Choroid plexus epithelial cell (primary cell): Measurements from ENCODE around the gene CCDC144A.
"Not testable (repeated sequence)": the region's sequence is repeated elsewhere in the genome, so short reads cannot be mapped to it uniquely, and the experiment has no call there.

ENCODE experiments used
- DNase-seq: peaks from one replicate; pipeline ENCODE4 v3.0.0-alpha.2; 2010; ENCODE audit warnings: low read depth
- H3K4me3 ChIP-seq: 2 replicates; pipeline ENCODE4 v1.5.1; 2011; ENCODE audit warnings: low read depth, mild to moderate bottlenecking, control low read depth, low read length, moderate library complexity
- TF ChIP-seq, protein P1 (sequence below): conservative IDR thresholded peaks from 2 replicates; pipeline ENCODE4 v1.5.1; 2011; ENCODE audit warnings: low read depth, mild to moderate bottlenecking, control low read depth, inconsistent platforms, low read length, moderate library complexity

The CCDC144A gene

DNA sequence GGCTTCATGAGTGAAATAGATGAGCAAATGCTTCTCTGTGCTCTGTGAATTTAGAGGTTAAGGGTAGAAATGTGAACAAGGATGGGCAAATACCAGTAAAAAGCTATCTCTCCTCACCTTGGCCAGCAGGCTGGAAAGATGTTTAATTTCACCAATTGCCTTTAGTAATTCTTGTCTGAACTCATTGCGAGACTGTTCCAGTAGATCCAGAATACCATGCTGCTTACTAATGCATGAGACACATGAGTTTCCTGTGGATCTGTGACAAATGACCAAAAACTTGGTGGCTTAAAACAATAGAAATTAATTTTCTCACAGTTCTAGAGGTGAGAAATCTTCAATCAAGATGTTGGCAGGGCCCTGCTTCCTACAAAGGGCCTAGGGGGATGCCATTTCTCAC lies 27.1 kb upstream of the CCDC144A start:
- no peak for DNase-seq
- TF ChIP-seq, protein P1, sequence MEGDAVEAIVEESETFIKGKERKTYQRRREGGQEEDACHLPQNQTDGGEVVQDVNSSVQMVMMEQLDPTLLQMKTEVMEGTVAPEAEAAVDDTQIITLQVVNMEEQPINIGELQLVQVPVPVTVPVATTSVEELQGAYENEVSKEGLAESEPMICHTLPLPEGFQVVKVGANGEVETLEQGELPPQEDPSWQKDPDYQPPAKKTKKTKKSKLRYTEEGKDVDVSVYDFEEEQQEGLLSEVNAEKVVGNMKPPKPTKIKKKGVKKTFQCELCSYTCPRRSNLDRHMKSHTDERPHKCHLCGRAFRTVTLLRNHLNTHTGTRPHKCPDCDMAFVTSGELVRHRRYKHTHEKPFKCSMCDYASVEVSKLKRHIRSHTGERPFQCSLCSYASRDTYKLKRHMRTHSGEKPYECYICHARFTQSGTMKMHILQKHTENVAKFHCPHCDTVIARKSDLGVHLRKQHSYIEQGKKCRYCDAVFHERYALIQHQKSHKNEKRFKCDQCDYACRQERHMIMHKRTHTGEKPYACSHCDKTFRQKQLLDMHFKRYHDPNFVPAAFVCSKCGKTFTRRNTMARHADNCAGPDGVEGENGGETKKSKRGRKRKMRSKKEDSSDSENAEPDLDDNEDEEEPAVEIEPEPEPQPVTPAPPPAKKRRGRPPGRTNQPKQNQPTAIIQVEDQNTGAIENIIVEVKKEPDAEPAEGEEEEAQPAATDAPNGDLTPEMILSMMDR, result no peak
- no peak overlapping the region for H3K4me3 ChIP-seq

DNA sequence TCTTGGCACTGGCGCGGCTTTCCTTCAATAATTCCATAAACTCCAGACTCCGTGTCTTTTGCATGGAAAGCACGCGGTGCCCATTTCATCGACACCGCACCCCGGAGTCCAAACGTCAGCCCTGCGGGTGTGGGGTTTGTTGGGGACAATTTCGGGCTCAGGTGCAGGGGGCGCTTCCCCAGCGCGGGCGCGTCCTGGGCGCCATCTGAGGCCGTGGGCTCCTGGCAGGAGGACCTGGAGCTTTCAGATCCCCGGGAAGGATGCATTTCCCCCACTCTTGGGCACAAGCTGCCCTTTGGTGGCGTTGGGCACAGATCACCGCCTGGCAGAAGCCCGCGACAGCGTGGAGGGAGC lies 23.5 kb upstream of the CCDC144A start:
- DNase-seq, result not testable (repeated sequence)
- H3K4me3 ChIP-seq, result peak overlapping the region; percentile 52

DNA sequence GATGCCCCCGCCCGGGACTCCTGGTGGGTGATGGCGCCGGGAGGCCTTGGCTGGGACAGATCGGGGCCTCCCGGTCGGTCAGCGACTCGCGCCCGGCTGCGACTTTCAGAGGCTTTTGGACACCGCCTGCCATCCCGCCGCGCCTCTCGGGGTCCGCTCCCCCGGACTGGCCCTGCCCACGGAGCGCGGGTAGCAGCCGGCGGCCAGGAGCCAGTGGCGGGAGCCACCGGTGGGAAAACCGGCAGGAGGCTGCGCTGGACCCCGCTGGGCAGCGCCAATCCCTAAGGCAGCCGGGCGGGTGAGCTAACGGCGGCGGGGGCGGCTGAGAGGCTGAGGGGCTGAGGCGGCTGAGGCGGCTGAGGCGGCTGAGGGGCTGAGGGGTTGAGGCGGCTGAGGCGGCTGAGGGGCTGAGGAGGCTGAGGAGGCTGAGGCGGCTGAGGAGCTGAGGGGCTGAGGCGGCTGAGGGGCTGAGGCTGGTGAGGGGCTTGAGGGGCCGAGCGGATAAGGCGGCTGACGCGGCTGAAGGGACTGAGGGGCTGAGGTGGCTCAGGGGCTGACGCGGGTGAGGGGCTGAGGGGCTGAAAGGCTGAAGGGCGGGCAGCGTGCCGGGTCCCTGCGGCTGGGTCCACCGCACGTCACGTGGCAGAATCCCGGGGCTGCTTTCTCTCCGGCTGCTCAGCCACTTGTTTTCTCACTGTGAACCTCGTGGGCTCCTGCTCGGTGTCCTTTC lies 23.0 kb upstream of the CCDC144A start:
- DNase-seq, result peak; percentile 7
- H3K4me3 ChIP-seq, result peak overlapping the region; percentile 52

DNA sequence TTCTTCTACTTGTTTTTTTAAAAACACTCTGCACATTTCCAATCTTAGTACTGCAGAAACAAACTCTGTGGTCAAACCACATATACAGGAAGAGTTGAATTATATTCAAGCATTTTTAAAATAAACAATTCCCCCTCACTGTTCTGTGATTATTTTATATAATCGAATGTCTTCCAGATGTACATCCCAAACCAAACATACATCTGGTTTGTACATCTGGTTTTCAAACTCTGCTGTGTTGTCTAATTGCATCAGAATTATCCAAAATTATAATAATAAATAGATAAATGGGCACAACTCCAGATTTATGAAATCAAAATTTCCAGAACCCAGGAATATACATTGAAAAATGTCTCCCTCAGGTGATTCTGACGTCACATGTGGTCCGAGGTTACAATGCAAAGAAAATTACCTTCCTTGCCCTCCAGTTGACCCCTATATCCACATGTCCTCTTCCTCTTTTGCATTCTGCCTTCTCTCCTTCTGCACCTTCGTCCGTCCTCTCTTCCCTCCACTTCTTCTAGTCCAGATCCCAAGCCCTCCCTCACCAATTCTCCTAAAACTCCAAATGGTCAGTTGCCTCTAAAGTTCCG lies 13.3 kb upstream of the CCDC144A start:
- peak; percentile 3 for DNase-seq
- TF ChIP-seq, protein P1, result no peak
- no peak overlapping the region for H3K4me3 ChIP-seq

- DNase-seq, H3K4me3 ChIP-seq: not testable (repeated sequence)
Observed at GRCh38 chr17:16683290-16684138, 6.5 kb upstream of the CCDC144A start.

DNA sequence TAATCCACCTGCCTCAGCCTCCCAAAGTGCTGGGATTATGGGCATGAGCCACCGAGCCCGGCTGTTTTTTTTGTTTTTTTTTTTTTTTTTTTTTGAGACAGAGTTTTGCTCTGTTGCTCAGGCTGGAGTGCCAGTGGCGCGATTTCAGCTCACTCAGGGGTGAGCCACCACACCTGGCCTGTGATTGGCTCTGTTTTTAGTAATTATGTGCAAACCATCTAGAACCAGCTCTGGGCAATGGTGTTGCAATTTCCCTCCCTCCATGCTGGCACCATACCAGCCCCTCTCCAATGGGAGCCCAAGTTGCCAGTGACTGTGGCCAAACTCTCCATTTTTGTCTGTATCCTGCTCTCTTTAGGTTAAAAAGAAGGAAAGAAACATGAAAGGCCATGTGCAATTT lies 4.0 kb upstream of the CCDC144A start:
- H3K4me3 ChIP-seq, DNase-seq: not testable (repeated sequence)

DNA sequence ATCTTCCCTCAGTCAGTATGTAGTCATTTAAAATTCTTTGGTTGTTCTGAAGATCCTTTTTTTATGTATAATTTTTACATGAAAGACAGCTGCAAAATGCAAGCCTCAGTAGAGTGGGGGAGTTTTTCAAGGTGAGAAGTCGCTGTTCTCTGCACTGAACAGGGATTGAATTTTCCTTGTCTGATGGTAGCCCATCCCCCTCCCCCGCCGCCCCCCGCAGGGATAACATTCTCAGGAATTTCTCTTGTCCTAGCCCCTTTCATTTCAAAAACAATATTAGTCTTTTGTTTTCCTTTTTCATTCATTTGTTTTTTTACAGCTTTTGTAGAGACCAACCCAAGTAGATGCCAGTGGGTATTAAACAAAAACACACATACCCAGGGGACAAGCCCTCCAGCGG lies 2.9 kb upstream of the CCDC144A start:
- DNase-seq, H3K4me3 ChIP-seq: not testable (repeated sequence)

GRCh38 chr17:16690447-16690846 lies 406 bp downstream of the CCDC144A start:
- DNase-seq, H3K4me3 ChIP-seq: not testable (repeated sequence)

DNA sequence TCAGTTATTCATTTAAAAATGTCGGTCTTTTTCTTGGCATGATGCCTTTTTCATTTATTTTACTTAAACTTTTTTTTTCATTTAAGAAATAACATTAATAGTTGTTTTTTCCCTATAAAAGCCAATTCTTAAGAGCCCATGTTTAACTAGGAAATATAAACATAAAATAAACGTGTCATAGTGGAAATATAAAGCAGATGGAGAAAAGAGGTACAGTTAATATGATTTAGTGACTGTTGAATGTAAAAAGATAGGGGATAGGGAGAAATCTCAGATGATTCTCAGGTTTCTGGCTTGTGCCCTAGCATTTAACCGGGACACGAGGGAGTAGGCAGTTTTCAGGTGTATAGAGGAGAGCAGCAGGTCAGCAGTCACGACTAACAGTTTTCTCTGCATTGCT lies 7.6 kb downstream of the CCDC144A start:
- not testable (repeated sequence) for DNase-seq, H3K4me3 ChIP-seq

DNA sequence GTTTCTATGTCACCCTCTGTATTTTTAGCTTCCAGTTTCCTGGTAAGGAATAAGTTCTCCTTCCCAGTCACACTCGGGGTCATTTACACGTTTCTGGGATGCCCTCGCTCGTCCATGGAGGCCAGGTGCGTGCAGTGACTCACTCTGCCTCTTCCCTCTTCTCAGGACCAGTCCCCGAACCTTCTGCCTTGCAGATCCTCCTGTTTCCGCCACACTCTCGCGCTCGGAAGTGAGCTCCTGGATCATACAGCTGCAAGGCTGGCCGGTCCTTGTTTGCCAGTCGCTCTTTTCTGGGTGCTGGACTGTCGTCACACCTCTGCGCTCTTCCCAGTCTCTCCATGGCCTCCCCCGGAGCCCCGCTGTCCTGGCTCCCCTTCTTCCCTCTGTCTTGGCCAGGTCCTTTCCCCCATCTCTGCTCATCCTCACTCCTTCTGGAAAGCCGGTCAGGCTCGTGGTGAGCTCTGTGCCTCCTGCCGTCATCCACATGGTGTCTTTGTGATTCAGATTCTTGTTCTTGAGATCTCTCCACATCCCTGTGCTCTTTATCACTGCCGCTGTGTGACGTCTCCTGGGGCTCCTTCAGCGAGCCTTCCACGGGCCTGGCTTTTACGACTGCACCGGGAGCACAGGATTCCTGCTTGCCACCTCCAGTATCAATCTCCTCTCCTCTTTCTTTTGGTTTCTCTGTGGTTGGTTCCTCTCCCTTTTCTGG lies 55.6 kb downstream of the CCDC144A start:
- H3K4me3 ChIP-seq, result not testable (repeated sequence)
- DNase-seq, result peak; percentile 2

DNA sequence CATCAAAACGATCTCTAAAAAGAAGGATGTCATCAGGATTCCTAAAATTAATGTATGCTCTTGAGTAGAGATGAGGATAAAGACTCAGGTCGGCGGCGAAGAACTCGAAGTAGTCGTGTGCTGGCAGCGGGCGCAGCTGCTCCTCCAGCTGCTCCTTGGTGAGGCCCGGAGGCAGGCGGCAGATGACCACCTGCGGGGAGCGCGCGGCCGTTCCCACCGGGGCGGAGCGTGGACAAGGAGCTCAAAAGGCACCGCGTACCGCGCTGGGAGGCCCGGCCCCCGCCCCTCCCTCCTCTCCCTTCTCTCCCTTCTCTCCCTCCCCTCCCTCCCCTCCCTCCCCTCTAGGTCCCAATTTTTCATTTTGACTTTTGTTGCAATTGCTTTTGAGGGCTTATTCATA lies 56.5 kb downstream of the CCDC144A start:
- not testable (repeated sequence) for H3K4me3 ChIP-seq, DNase-seq

GRCh38 chr17:16750515-16750914 lies 60.5 kb downstream of the CCDC144A start:
- not testable (repeated sequence) for DNase-seq, H3K4me3 ChIP-seq
